SK-N-MC (cell line): ENCODE data around the gene PCBP4.

Source experiments
- EZH2 ChIP-seq: fragments of 200-600 bp; sonication (generic); IDR thresholded peaks from one replicate; pipeline ENCODE4 v1.6.1; 2017; ENCODE audit warnings: antibody characterized with exemption
- FOXP2 ChIP-seq: optimal IDR thresholded peaks from 2 replicates; pipeline ENCODE3; 2011; ENCODE audit warnings: mild to moderate bottlenecking, moderate library complexity; ENCODE audit not compliant: insufficient read depth; ENCODE audit errors: extremely low read length, control extremely low read depth
- POLR2AphosphoS5 ChIP-seq: IDR thresholded peaks from 2 replicates; pipeline ENCODE4 v1.6.1; 2012; ENCODE audit warnings: mild to moderate bottlenecking, low read depth, low read length, borderline replicate concordance

GRCh38 chr3:51977446-51978142 lies 10.3 kb upstream of the PCBP4 start:
- TF ChIP-seq EZH2: no peak
- no peak for TF ChIP-seq POLR2AphosphoS5
- no peak for TF ChIP-seq FOXP2
